NCI-H1105 (cell line): Measurements from ENCODE around the gene SUSD1.

Experiments
- DNase-seq: peaks from one replicate; lab custom pipeline; 2025; lab: John Stamatoyannopoulos, UW

SUSD1 gene

GRCh38 chr9:112065806-112066606, 109.1 kb downstream of the SUSD1 start:
- DNase-seq = peak; percentile 13

- no peak for DNase-seq
Measured at GRCh38 chr9:112064871-112065270, 110.2 kb downstream of the SUSD1 start.

- DNase-seq = no peak
Measured at GRCh38 chr9:112063586-112063985, 111.5 kb downstream of the SUSD1 start.

- no peak for DNase-seq
Measured at GRCh38 chr9:112063151-112063550, 111.9 kb downstream of the SUSD1 start.

GRCh38 chr9:112061152-112061740, 113.9 kb downstream of the SUSD1 start:
- no peak for DNase-seq

GRCh38 chr9:112059966-112060320, 115.2 kb downstream of the SUSD1 start:
- no peak for DNase-seq

- no peak for DNase-seq
Measured at GRCh38 chr9:112059145-112059965, 115.7 kb downstream of the SUSD1 start.

GRCh38 chr9:112056996-112057395, 118.1 kb downstream of the SUSD1 start:
- no peak for DNase-seq

- no peak for DNase-seq
Measured at GRCh38 chr9:112054916-112055315, 120.2 kb downstream of the SUSD1 start.

GRCh38 chr9:112051812-112052211, 123.3 kb downstream of the SUSD1 start:
- no peak for DNase-seq

GRCh38 chr9:112050544-112051475, 124.3 kb downstream of the SUSD1 start:
- DNase-seq = no peak

- DNase-seq = peak; percentile 25
Measured at GRCh38 chr9:112049811-112050516, 125.1 kb downstream of the SUSD1 start.

- DNase-seq = peak; percentile 47
Measured at GRCh38 chr9:112048924-112049691, 126.0 kb downstream of the SUSD1 start.

- DNase-seq = no peak
Measured at GRCh38 chr9:112047538-112048066, 127.5 kb downstream of the SUSD1 start.

GRCh38 chr9:112046181-112046580, 128.9 kb downstream of the SUSD1 start:
- DNase-seq = no peak

GRCh38 chr9:112044881-112045280, 130.2 kb downstream of the SUSD1 start:
- no peak for DNase-seq

GRCh38 chr9:112044186-112044585, 130.9 kb downstream of the SUSD1 start:
- no peak for DNase-seq

GRCh38 chr9:112043423-112043822, 131.7 kb downstream of the SUSD1 start:
- DNase-seq = no peak

GRCh38 chr9:112042769-112043168, 132.3 kb downstream of the SUSD1 start:
- DNase-seq = no peak

- no peak for DNase-seq
Measured at GRCh38 chr9:112042244-112042638, 132.9 kb downstream of the SUSD1 start.
